ENCODE data around the gene PKP3. TPM values are rescaled to one million over a fixed set of nuclear protein-coding genes. Genes with fewer than 3 reads are reported as not detected.
A peak's percentile ranks its signal among the peaks of the same experiment; 100 is the strongest.

Gene PKP3
- total RNA-seq, 6 donors from 2014 or later, result 33.4 to 86.3 (median 55.2) TPM

- 65 to 81% methylated on average over 11 to 30 of the region's 35 CpGs for WGBS, 2 donors
Measured at GRCh38 chr11:381501-382072, 12.4 kb upstream of the PKP3 start.

DNA sequence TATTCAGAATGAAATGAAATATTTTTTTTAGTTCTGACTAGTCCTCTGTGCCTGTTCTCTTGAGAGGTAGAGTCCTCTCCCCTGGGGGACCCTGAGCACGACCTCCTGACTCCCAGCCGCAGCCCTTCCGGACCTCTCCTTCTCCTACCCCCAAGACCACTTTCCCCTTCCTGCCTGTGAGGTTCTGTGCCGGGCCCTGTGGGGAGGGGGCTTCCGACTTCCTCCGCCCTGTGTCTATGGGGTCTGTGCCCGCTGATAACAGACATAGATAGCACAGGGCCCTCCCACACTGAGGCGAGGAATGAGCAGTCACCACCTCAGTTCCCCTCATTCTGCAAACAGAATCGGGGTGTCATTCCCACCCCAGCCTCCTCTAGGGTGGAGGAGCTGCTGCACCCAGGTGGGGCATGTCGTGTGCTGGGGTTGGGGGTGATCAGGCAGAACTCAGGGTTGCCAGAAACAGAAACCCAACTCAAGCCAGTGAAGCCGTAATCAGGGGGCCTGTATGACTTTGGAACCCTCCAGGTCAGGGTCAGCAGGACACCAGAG is 11.9 kb upstream of the PKP3 start:
- Histone ChIP-seq H3K27ac (no peak overlapping the region), H3K36me3 (no peaks in the 10 kb centered on the region), H3K9me3 (peaks cover 0 to 16% (median 9%) of the 10 kb centered on the region in 4 donors), H3K4me3 (no peak overlapping the region), H3K27me3 (no peaks in the 10 kb centered on the region), H3K4me1 (no peaks in the 10 kb centered on the region)
- ATAC-seq (ENCODE audit: low FRiP score in 2 of 2) (no peak), DNase-seq (no peak)
- 71 to 72% methylated on average over 9 to 11 of the region's 11 CpGs for WGBS, 2 donors
- TF ChIP-seq POLR2A (IDR thresholded peaks at IDR 0.05), result no peak
- TF ChIP-seq, protein P1, sequence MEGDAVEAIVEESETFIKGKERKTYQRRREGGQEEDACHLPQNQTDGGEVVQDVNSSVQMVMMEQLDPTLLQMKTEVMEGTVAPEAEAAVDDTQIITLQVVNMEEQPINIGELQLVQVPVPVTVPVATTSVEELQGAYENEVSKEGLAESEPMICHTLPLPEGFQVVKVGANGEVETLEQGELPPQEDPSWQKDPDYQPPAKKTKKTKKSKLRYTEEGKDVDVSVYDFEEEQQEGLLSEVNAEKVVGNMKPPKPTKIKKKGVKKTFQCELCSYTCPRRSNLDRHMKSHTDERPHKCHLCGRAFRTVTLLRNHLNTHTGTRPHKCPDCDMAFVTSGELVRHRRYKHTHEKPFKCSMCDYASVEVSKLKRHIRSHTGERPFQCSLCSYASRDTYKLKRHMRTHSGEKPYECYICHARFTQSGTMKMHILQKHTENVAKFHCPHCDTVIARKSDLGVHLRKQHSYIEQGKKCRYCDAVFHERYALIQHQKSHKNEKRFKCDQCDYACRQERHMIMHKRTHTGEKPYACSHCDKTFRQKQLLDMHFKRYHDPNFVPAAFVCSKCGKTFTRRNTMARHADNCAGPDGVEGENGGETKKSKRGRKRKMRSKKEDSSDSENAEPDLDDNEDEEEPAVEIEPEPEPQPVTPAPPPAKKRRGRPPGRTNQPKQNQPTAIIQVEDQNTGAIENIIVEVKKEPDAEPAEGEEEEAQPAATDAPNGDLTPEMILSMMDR (IDR thresholded peaks at IDR 0.05), result no peak

More at GRCh38 chr11:381501-382072, 12.4 kb upstream of the PKP3 start:
- Histone ChIP-seq H3K9me3 (peaks cover 0 to 11% (median 5%) of the 10 kb centered on the region in 4 donors), H3K4me1 (no peaks in the 10 kb centered on the region), H3K36me3 (no peaks in the 10 kb centered on the region), H3K4me3 (no peak overlapping the region), H3K27ac (no peak overlapping the region), H3K27me3 (no peaks in the 10 kb centered on the region)
- ATAC-seq (ENCODE audit: low FRiP score in 2 of 2), result no peak
- TF ChIP-seq POLR2AphosphoS5 (IDR thresholded peaks at IDR 0.05), result no peak
- TF ChIP-seq POLR2A (IDR thresholded peaks at IDR 0.05), result no peak
- no peak for TF ChIP-seq EP300 (IDR thresholded peaks at IDR 0.05)
- TF ChIP-seq, protein P1 (IDR thresholded peaks at IDR 0.05), result no peak
- DNase-seq, result peak in 1 of 2 donors; percentile 80

DNA sequence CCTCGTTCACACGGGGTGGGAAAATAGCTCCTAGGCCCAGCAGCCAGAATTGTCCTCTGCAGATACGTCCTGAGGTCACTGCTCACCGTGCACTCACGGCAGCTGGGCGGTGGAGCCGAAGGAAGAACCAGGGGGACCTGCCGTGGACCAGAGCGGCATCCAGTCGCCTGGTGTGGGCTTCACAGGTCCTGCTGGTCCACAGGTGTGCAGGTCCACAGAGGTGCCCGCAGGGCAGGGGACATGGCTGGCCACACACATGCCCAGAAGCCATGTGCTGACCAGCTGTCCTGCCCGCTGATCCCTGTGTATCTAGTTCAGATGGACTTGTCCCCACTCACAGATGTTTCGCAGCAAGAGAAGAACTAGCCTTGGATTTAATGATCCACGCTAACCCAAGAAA is 10.6 kb upstream of the PKP3 start:
- no peak overlapping the region for H3K27ac ChIP-seq
- H3K4me1 ChIP-seq, result no peaks in the 10 kb centered on the region
- peaks cover 0 to 17% (median 9%) of the 10 kb centered on the region in 4 donors for H3K9me3 ChIP-seq
- 90 to 95% methylated on average over 14 of the region's 14 CpGs for WGBS, 2 donors
- no peaks in the 10 kb centered on the region for H3K27me3 ChIP-seq
- TF ChIP-seq POLR2AphosphoS5 (IDR thresholded peaks at IDR 0.05) (no peak), EP300 (IDR thresholded peaks at IDR 0.05) (no peak), POLR2A (IDR thresholded peaks at IDR 0.05) (no peak)
- no peak overlapping the region for H3K4me3 ChIP-seq
- no peaks in the 10 kb centered on the region for H3K36me3 ChIP-seq
- no peak for ATAC-seq (ENCODE audit: low FRiP score in 2 of 2)
- DNase-seq, result peak in 1 of 2 donors; percentile 61

DNA sequence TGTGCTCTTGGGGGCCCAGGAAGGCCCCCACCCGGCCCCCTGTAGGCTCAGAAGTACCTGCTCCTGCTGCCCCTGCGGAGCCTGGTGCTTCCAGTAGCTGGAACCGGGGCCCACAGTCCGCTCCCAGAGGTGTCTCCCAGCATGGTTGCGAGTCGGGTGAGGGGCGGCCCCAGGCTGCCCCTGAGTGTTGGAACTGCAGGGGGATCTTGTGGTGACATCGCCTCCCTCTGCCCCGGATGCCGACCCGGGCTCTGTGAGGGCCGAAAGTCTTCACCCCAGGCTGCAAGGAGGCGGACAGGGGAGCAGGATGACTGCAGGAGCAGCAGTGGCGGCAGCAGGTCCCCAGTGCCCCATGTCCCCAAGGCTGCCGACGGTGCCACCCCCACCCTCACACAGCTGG is 9.5 kb upstream of the PKP3 start:
- Histone ChIP-seq H3K9me3 (peaks cover 0 to 17% (median 9%) of the 10 kb centered on the region in 4 donors), H3K36me3 (no peaks in the 10 kb centered on the region), H3K4me1 (no peaks in the 10 kb centered on the region), H3K27ac (no peak overlapping the region), H3K4me3 (no peak overlapping the region), H3K27me3 (no peaks in the 10 kb centered on the region)
- peak in 1 of 2 donors; percentile 68 for DNase-seq
- no peak for ATAC-seq (ENCODE audit: low FRiP score in 2 of 2)
- WGBS, 2 donors, result 88 to 100% methylated on average over 2 to 14 of the region's 16 CpGs
- TF ChIP-seq, protein P1 (IDR thresholded peaks at IDR 0.05), result no peak
- TF ChIP-seq EP300 (IDR thresholded peaks at IDR 0.05), result no peak
- no peak for TF ChIP-seq POLR2AphosphoS5 (IDR thresholded peaks at IDR 0.05)
- no peak for TF ChIP-seq POLR2A (IDR thresholded peaks at IDR 0.05)

DNA sequence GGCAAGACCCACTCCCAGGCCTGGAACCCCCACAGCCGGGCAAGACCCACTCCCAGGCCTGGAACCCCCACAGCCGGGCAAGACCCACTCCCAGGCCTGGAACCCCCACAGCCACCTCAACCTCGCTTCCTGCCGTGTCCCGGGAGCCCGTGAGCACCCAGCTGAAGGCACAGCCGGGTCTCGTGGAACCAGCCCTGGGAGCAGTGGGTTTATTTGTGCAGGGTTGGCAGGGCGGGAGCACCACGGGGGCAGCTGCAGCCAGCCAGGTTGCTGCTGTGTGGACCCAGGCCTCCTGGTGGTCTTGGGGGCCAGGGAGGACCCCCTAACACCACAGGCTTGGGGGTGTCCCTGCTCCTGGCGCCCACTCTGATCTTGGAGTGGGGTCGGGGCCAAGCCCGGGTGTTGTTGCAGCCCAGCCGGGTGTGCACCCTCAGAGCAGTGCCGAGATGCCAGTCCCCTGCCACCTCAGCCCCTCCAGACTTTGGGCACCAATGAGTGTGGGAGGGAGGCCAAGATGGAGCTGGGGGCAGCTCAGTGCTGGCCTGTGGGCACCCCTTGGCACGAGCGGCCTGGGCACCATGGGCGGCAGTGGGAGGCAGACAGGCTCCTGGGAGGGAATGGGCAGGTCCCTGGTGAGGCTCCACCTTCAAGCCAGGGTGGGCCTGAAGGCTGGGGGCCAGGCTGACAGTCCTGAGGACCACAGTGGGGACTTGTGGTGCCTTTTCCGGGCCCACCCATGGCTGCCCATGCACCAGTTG is 8.2 kb upstream of the PKP3 start:
- WGBS, 2 donors, result 84 to 95% methylated on average over 6 to 14 of the region's 19 CpGs
- peak in 1 of 2 donors; percentile 61 for DNase-seq
- TF ChIP-seq EP300 (IDR thresholded peaks at IDR 0.05), result no peak
- TF ChIP-seq, protein P1 (IDR thresholded peaks at IDR 0.05), result no peak
- no peak for TF ChIP-seq POLR2AphosphoS5 (IDR thresholded peaks at IDR 0.05)
- TF ChIP-seq POLR2A (IDR thresholded peaks at IDR 0.05), result no peak
- Histone ChIP-seq H3K4me1 (no peaks in the 10 kb centered on the region), H3K9me3 (peaks cover 0 to 17% (median 9%) of the 10 kb centered on the region in 4 donors), H3K27ac (no peak overlapping the region), H3K27me3 (no peaks in the 10 kb centered on the region), H3K4me3 (no peak overlapping the region), H3K36me3 (no peaks in the 10 kb centered on the region)
- no peak for ATAC-seq (ENCODE audit: low FRiP score in 2 of 2)

Measured in upper lobe of left lung (tissue), 6 donors.